Endothelial cell of umbilical vein (primary cell): ENCODE data around the gene SQOR. TPM values are rescaled to one million over a fixed set of nuclear protein-coding genes. Genes with fewer than 3 reads are reported as not detected.

ENCODE experiments used
- BruUV-seq: library from RNA; stranded (reverse); fragments of 400-500 nt; replicated peaks from 2 replicates; lab custom pipeline; 2021; lab: Mats Ljungman, UMichigan
- CTCF ChIA-PET: fragments of 300-600, 350-600 bp; sonication (Branson Sonifier 250); formaldehyde crosslinking; loops from one replicate; lab custom pipeline; 2021; ENCODE audit warnings: antibody characterized with exemption, inconsistent platforms; lab: Charles Lee
- POLR2A ChIA-PET: fragments of 300-600, 350-600 bp; sonication (Branson Sonifier 250); formaldehyde crosslinking; loops from one replicate; lab custom pipeline; 2021; ENCODE audit warnings: antibody characterized with exemption, inconsistent platforms; lab: Charles Lee
- DNase-seq: peaks from one replicate; pipeline ENCODE4 v3.0.0-alpha.2; 2011; ENCODE audit warnings: low read depth, low spot score
- FAIRE-seq: peaks from 2 replicates; lab custom pipeline; 2011; peaks lifted over from hg19 to GRCh38; lab: Jason Lieb, UNC
- H2AFZ ChIP-seq: 2 replicates; pipeline ENCODE4 v1.6.0; 2012; ENCODE audit warnings: low read depth, low read length, control low read depth, inconsistent platforms
- H3K27ac ChIP-seq: 2 replicates; pipeline ENCODE4 v1.5.1; 2011; ENCODE audit warnings: low read depth, mild to moderate bottlenecking, control low read depth, low read length, moderate library complexity; ENCODE audit not compliant: insufficient read depth
- H3K27me3 ChIP-seq, 2 experiments: 2 replicates each; pipeline versions ENCODE4 v1.6.0 to v1.6.1; 2011; ENCODE audit warnings: low read length in 2 of 2, mixed read lengths in 1 of 2; ENCODE audit not compliant: control insufficient read depth in 2 of 2, insufficient read depth in 2 of 2
- H3K36me3 ChIP-seq, 2 experiments: 2 replicates in 1 of 2; 3 replicates in 1 of 2; pipeline ENCODE4 v1.5.1; 2011; ENCODE audit warnings: low read length in 2 of 2, mild to moderate bottlenecking in 1 of 2, moderate library complexity in 1 of 2; ENCODE audit not compliant: control insufficient read depth in 2 of 2, insufficient read depth in 2 of 2; ENCODE audit errors: extremely low read depth in 1 of 2
- H3K4me1 ChIP-seq: 3 replicates; pipeline ENCODE4 v1.5.1; 2011; ENCODE audit warnings: mild to moderate bottlenecking, low read length; ENCODE audit not compliant: control insufficient read depth, insufficient read depth; ENCODE audit errors: extremely low read depth
- H3K4me2 ChIP-seq: 2 replicates; pipeline ENCODE4 v1.6.1; 2011; ENCODE audit warnings: low read length, control low read depth, mixed read lengths; ENCODE audit not compliant: insufficient read depth
- H3K4me3 ChIP-seq, 3 experiments: fragments of 200-600 bp in 1 of 3; sonication (generic), shearing (Covaris generic) in 1 of 3; replicated peaks in 1 of 3; 2 replicates each; pipeline ENCODE4 v1.5.1; 2011 to 2016; ENCODE audit warnings: control low read depth in 3 of 3, low read length in 3 of 3, mild to moderate bottlenecking in 2 of 3, inconsistent platforms in 1 of 3, low read depth in 1 of 3, moderate library complexity in 1 of 3; ENCODE audit not compliant: insufficient read depth in 1 of 3
- H3K79me2 ChIP-seq: 2 replicates; pipeline ENCODE4 v1.6.0; 2012; ENCODE audit warnings: low read length, inconsistent platforms; ENCODE audit not compliant: control insufficient read depth, insufficient read depth
- H3K9ac ChIP-seq: replicated peaks from 2 replicates; pipeline ENCODE3; 2011; ENCODE audit warnings: low read length, control low read depth; ENCODE audit not compliant: insufficient read depth; ENCODE audit errors: extremely low read depth
- H3K9me1 ChIP-seq: replicated peaks from 3 replicates; pipeline ENCODE4 v1.6.0; 2011; ENCODE audit warnings: mild to moderate bottlenecking, low read length; ENCODE audit not compliant: control insufficient read depth, insufficient read depth; ENCODE audit errors: extremely low read depth
- H3K9me3 ChIP-seq: replicated peaks from 2 replicates; pipeline ENCODE4 v1.5.1; 2012; ENCODE audit warnings: low read length, inconsistent platforms; ENCODE audit not compliant: control insufficient read depth, insufficient read depth
- H4K20me1 ChIP-seq: replicated peaks from 2 replicates; pipeline ENCODE3; 2011; ENCODE audit warnings: mild to moderate bottlenecking, low read length; ENCODE audit not compliant: control insufficient read depth, insufficient read depth; ENCODE audit errors: extremely low read depth
- CTCF ChIP-seq, 2 donors: IDR thresholded peaks; 1 replicate in 1 of 2; 2 replicates in 1 of 2; pipeline ENCODE4 v1.5.1; 2011; ENCODE audit warnings: low read length in 2 of 2, mild to moderate bottlenecking in 2 of 2, moderate library complexity in 2 of 2, control low read depth in 1 of 2, inconsistent platforms in 1 of 2, low read depth in 1 of 2; ENCODE audit not compliant: insufficient read depth in 1 of 2; ENCODE audit errors: extremely low read depth in 1 of 2
- EZH2 ChIP-seq: IDR thresholded peaks from 2 replicates; pipeline ENCODE4 v1.6.1; 2012; ENCODE audit warnings: borderline replicate concordance, low read depth, mild to moderate bottlenecking, moderate library complexity, low read length, inconsistent platforms; ENCODE audit not compliant: severe bottlenecking
- FOS ChIP-seq: IDR thresholded peaks from 2 replicates; pipeline ENCODE4 v1.6.1; 2011; ENCODE audit warnings: mild to moderate bottlenecking, low read length, moderate library complexity, borderline replicate concordance; ENCODE audit not compliant: insufficient read depth
- GATA2 ChIP-seq: IDR thresholded peaks from 2 replicates; pipeline ENCODE4 v1.7.0; 2011; ENCODE audit warnings: low read depth, mild to moderate bottlenecking, moderate library complexity, mixed read lengths, low read length; ENCODE audit not compliant: insufficient read length, insufficient read depth
- JUN ChIP-seq: IDR thresholded peaks from 2 replicates; pipeline ENCODE4 v1.6.1; 2011; ENCODE audit warnings: borderline replicate concordance, low read depth; ENCODE audit not compliant: insufficient read length, insufficient read depth
- MAX ChIP-seq: IDR thresholded peaks from 2 replicates; pipeline ENCODE4 v1.6.1; 2011; ENCODE audit not compliant: insufficient read depth, insufficient read length
- MYC ChIP-seq: IDR thresholded peaks from one replicate; pipeline ENCODE4 v1.6.1; 2011; ENCODE audit warnings: mild to moderate bottlenecking, low read depth, low read length
- POLR2A ChIP-seq: IDR thresholded peaks from 2 replicates; pipeline ENCODE4 v1.6.1; 2012; ENCODE audit warnings: low read depth, mild to moderate bottlenecking, control low read depth, low read length
- POLR2AphosphoS5 ChIP-seq: IDR thresholded peaks from 2 replicates; pipeline ENCODE4 v1.6.1; 2012; ENCODE audit warnings: low read depth, mild to moderate bottlenecking, control low read depth, low read length, moderate library complexity; ENCODE audit not compliant: insufficient read depth
- dilution Hi-C: fragments of 300-500 bp; cut with MboI; formaldehyde crosslinking; loops from one replicate; pipeline ENCODE4 v1.15.0; 2019; ENCODE audit warnings: low sequenced_read_pairs; ENCODE audit not compliant: extremely low pct_ligation_motif_present
- intact Hi-C: fragments of 100-400 bp; cut with micrococcal nuclease; formaldehyde crosslinking; loops from one replicate; pipeline ENCODE4 v1.10.0; 2022
- polyA plus RNA-seq, 4 experiments: library from polyadenylated mRNA; depleted of rRNA in 3 of 4; stranded (reverse) in 3 of 4; unstranded in 1 of 4; fragments of >200 nt; gene quantifications; 2 replicates each; pipeline versions ENCODE4 v1.2.1 to v1.2.3, GENCODE V29; 2011 to 2012; ENCODE audit warnings: missing spikeins in 1 of 4
- total RNA-seq: library from RNA; stranded (reverse); gene quantifications from 2 replicates; pipeline ENCODE4 v1.2.3, GENCODE V29; 2021

The SQOR gene
- total and polyA plus RNA-seq, 2 donors (not counting 3 experiments of a cell fraction or from before 2014, with no cell fraction given): 12.9 to 17.9 TPM

- Histone ChIP-seq H4K20me1 (no peaks in the 10 kb centered on the region), H3K79me2 (peaks cover 35% of the 10 kb centered on the region), H3K9me3 (no peaks in the 10 kb centered on the region), H3K36me3 (no peaks in the 10 kb centered on the region), H3K9me1 (no peaks in the 10 kb centered on the region), H3K4me3 (peak within 1 kb of the TSS; percentile 89 to 98 (median 90)), H2AFZ (peak within 1 kb of the TSS; percentile 79), H3K4me1 (peaks cover 29% of the 10 kb centered on the region), H3K9ac (peak within 1 kb of the TSS; percentile 95), H3K27me3 (peaks cover 0 to 2% of the 10 kb centered on the region in 2 experiments), H3K27ac (peak within 1 kb of the TSS; percentile 83), H3K4me2 (peak within 1 kb of the TSS; percentile 97)
- BruUV-seq: no TSS peak
- dilution Hi-C loops: no loop called here
- FAIRE-seq (peak; percentile 82), DNase-seq (peak; percentile 92)
- intact Hi-C loops: loop anchor here (1.0 to 2.0 kb wide), 6 partner anchors 28 to 386 kb away; partner anchors contain the start of genes SLC30A4 and SQOR
- ChIA-PET CTCF (interaction anchor here (0.9 to 6.0 kb wide), 11 partner anchors 10 to 156 kb away, joined by 3 to 47 read pairs (median 4); no protein-coding TSS in a partner anchor), POLR2A (interaction anchor here (0.6 to 1.5 kb wide), 2 partner anchors 10 to 185 kb away, joined by 3 to 4 read pairs; a partner anchor contains a TSS)
- TF ChIP-seq MAX: peak; percentile 28
- no peak for TF ChIP-seq GATA2
- TF ChIP-seq JUN: peak; percentile 14
- TF ChIP-seq EZH2: no peak
- no peak for TF ChIP-seq CTCF (IDR thresholded peaks at IDR 0.05; ENCODE audit: extremely low read depth in 1 of 2, insufficient read depth in 1 of 2, low read depth in 1 of 2, low read length in 2 of 2)
- TF ChIP-seq MYC: peak; percentile 74
- peak; percentile 95 for TF ChIP-seq POLR2AphosphoS5
- no peak for TF ChIP-seq FOS
- TF ChIP-seq POLR2A: peak; percentile 89
Observed at GRCh38 chr15:45587095-45587862, 47.5 kb upstream of the SQOR start, which contains the start of gene BLOC1S6. BLOC1S6 (plus strand) TSS chr15:45587379; CDS start chr15:45587444, 65 bp downstream.
